Pancreas (tissue), 10 donors: ENCODE results near the gene CGB5. TPM values are rescaled to one million over a fixed set of nuclear protein-coding genes. Genes with fewer than 3 reads are reported as not detected.
A peak's percentile ranks its signal among the peaks of the same experiment; 100 is the strongest.
"Not testable (repeated sequence)": the region's sequence is repeated elsewhere in the genome, so short reads cannot be mapped to it uniquely, and the experiment has no call there.

Source experiments
- ATAC-seq, 4 donors: fragments of 200-7000 bp; cut with Tn5 transposase; one replicate each; pipeline versions ENCODE4 v1.8.0 to v1.9.1; 2020; ENCODE audit warnings: mild to moderate bottlenecking in 4 of 4, moderate library complexity in 4 of 4
- DNase-seq, 6 donors: peaks; one replicate each; pipeline ENCODE4 v3.0.0-alpha.2; 2020
- FAIRE-seq: peaks from 2 replicates; lab custom pipeline; 2012; peaks lifted over from hg19 to GRCh38; lab: Jason Lieb, UNC
- H3K27ac ChIP-seq, 4 donors: fragments of 200-600 bp; sonication (generic); 1 replicate in 3 of 4; 2 replicates in 1 of 4; pipeline versions ENCODE4 v1.5.0 to v1.8.0; 2020
- H3K27me3 ChIP-seq, 4 donors: fragments of 200-600 bp; one replicate each; pipeline ENCODE4 v1.8.0; 2021
- H3K36me3 ChIP-seq, 3 donors: fragments of 200-600 bp; sonication (generic) in 1 of 3; one replicate each; pipeline versions ENCODE4 v1.5.0 to v1.8.0; 2020 to 2021
- H3K4me1 ChIP-seq, 3 donors: fragments of 200-600 bp; one replicate each; pipeline ENCODE4 v1.8.0; 2021
- H3K4me3 ChIP-seq, 4 donors: fragments of 200-600 bp; sonication (generic) in 2 of 4; one replicate each; pipeline versions ENCODE4 v1.5.0 to v1.8.0; 2020 to 2021
- H3K9me3 ChIP-seq, 4 donors: fragments of 200-600 bp; one replicate each; pipeline ENCODE4 v1.8.0; 2021
- CTCF ChIP-seq, 4 donors: fragments of 200-600 bp; sonication (generic) in 3 of 4; IDR thresholded peaks; one replicate each; pipeline versions ENCODE4 v1.5.0 to v1.8.0; 2021; ENCODE audit warnings: antibody characterized with exemption in 4 of 4
- WGBS, 2 donors: extraction: QIAGEN DNeasy Blood & Tissue Kit; methylation state at CpG; one replicate each; pipeline ENCODE4 v1.1.7; 2013; 5-methylcytosine and 5-hydroxymethylcytosine counted together
- intact Hi-C, 3 donors: fragments of 100-400 bp; cut with DNase I; formaldehyde crosslinking; loops; one replicate each; pipeline versions ENCODE4 v1.11.1 to v1.14.2; 2022
- polyA plus RNA-seq, 2 donors: library from polyadenylated mRNA; stranded (reverse); fragments of 200-250 nt; gene quantifications; one replicate each; pipeline ENCODE4 v1.2.3, GENCODE V29; 2013
- total RNA-seq, 6 donors: library from RNA; stranded (reverse); fragmentation: NEBNext Ultra II Directional in 4 of 6; extraction: Animal tissue kit (Norgen Biotek cat#: 25700) in 4 of 6; gene quantifications; one replicate each; pipeline versions ENCODE4 v1.2.1 to v1.2.4, GENCODE V29; 2021 to 2023
- donor health status: healthy with polysubstance abuse.
- donor health status: DM: no; HTN: no; CAD: no; lungs with moderate emphysema.
- donor health status: DM: no; HTN: no; CAD: no.
- donor health status: control.
- donor health status: control.
- donor health status: Bipolar disorder and iron deficiency.
- donor health status: DM: yes; HTN: yes; CAD: no.
- donor health status: DM: no; HTN: no; CAD: no.
- donor health status: DM: no; HTN: no; CAD: no.
- donor health status: DM: yes; HTN: yes; CAD: no.

The CGB5 gene
- total RNA-seq (not detected), polyA plus RNA-seq (not detected)

GRCh38 chr19:49043548-49043947 lies at the start of gene CGB5:
Gene CGB5, plus strand, starts transcription at chr19:49043848. Its CDS starts 362 bp downstream, at chr19:49044210.
- DNase-seq, H3K4me3 ChIP-seq, H3K4me1 ChIP-seq, ATAC-seq, intact Hi-C loops, H3K27ac ChIP-seq, FAIRE-seq, H3K27me3 ChIP-seq, H3K36me3 ChIP-seq, H3K9me3 ChIP-seq: not testable (repeated sequence)
- 59 to 63% methylated on average over 14 to 15 of the region's 15 CpGs for WGBS, 2 donors

GRCh38 chr19:48994035-48994386 lies 49.6 kb upstream of the CGB5 start:
- 1 to 2% methylated on average over 12 to 13 of the region's 13 CpGs for WGBS, 2 donors
- Histone ChIP-seq H3K4me1 (peaks cover 5 to 15% (median 6%) of the 10 kb centered on the region in 3 donors), H3K27ac (peak overlapping the region; percentile 10 to 93 (median 80)), H3K9me3 (no peaks in the 10 kb centered on the region), H3K36me3 (no peaks in the 10 kb centered on the region), H3K4me3 (peak overlapping the region; percentile 10 to 80 (median 66)), H3K27me3 (no peaks in the 10 kb centered on the region)
- DNase-seq = no peak
- no peak for ATAC-seq
- no peak for TF ChIP-seq CTCF (IDR thresholded peaks at IDR 0.05)
- FAIRE-seq = no peak
- intact Hi-C loops = no loop called here

GRCh38 chr19:48997972-48998371 lies 45.7 kb upstream of the CGB5 start:
- Histone ChIP-seq H3K4me1 (peaks cover 5 to 8% (median 6%) of the 10 kb centered on the region in 3 donors), H3K4me3 (no peak overlapping the region), H3K27me3 (no peaks in the 10 kb centered on the region), H3K27ac (no peak overlapping the region), H3K9me3 (no peaks in the 10 kb centered on the region), H3K36me3 (no peaks in the 10 kb centered on the region)
- ATAC-seq (no peak), FAIRE-seq (no peak), DNase-seq (peak in 2 of 6 donors; percentile 42 to 70)
- 43 to 54% methylated on average over 5 of the region's 5 CpGs for WGBS, 2 donors
- intact Hi-C loops = no loop called here
- peak in 1 of 4 donors; percentile 23 for TF ChIP-seq CTCF (IDR thresholded peaks at IDR 0.05)

GRCh38 chr19:48999481-49000325 lies 43.9 kb upstream of the CGB5 start:
- Histone ChIP-seq H3K9me3 (no peaks in the 10 kb centered on the region), H3K27me3 (no peaks in the 10 kb centered on the region), H3K27ac (no peak overlapping the region), H3K36me3 (peaks cover 0 to 7% (median 0%) of the 10 kb centered on the region in 3 donors), H3K4me1 (peaks cover 0 to 2% (median under 1%) of the 10 kb centered on the region in 3 donors), H3K4me3 (no peak overlapping the region)
- DNase-seq (peak in 3 of 6 donors; percentile 58 to 76 (median 62)), FAIRE-seq (no peak), ATAC-seq (peak; percentile 53 to 83 (median 78))
- WGBS, 2 donors = 55 to 58% methylated on average over 16 of the region's 16 CpGs
- peak; percentile 17 to 34 (median 30) for TF ChIP-seq CTCF (IDR thresholded peaks at IDR 0.05)
- intact Hi-C loops = no loop called here

- peaks cover 0 to 12% (median 0%) of the 10 kb centered on the region in 3 donors for H3K36me3 ChIP-seq
- no peak overlapping the region for H3K27ac ChIP-seq
- WGBS, 2 donors = 97% methylated on average over 15 of the region's 15 CpGs
- no peaks in the 10 kb centered on the region for H3K27me3 ChIP-seq
- DNase-seq (no peak), ATAC-seq (no peak), FAIRE-seq (no peak)
- no peaks in the 10 kb centered on the region for H3K4me1 ChIP-seq
- no peak overlapping the region for H3K4me3 ChIP-seq
- TF ChIP-seq CTCF (IDR thresholded peaks at IDR 0.05) = no peak
- intact Hi-C loops = no loop called here
- H3K9me3 ChIP-seq = no peaks in the 10 kb centered on the region
Measured at GRCh38 chr19:49004133-49004532, 39.5 kb upstream of the CGB5 start.
